PFSK-1 (cell line): Measurements from ENCODE around the gene ANO3.

Experiments used
- FOXP2 ChIP-seq: optimal IDR thresholded peaks from 2 replicates; pipeline ENCODE3; 2011; ENCODE audit warnings: borderline replicate concordance, control low read depth, inconsistent platforms; ENCODE audit not compliant: insufficient read depth; ENCODE audit errors: extremely low read length, extremely low read depth
- POLR2AphosphoS5 ChIP-seq: IDR thresholded peaks from 2 replicates; pipeline ENCODE4 v1.6.1; 2012; ENCODE audit warnings: low read depth, mild to moderate bottlenecking, control low read depth, low read length, moderate library complexity
- REST ChIP-seq, 2 experiments: IDR thresholded peaks; 2 replicates each; pipeline versions ENCODE4 v1.6.1 to v1.8.0; 2011 to 2012; ENCODE audit warnings: low read depth in 2 of 2, low read length in 2 of 2, control low read depth in 1 of 2, inconsistent platforms in 1 of 2, mild to moderate bottlenecking in 1 of 2, moderate library complexity in 1 of 2; ENCODE audit not compliant: insufficient read depth in 1 of 2
- SIN3A ChIP-seq: IDR thresholded peaks from 2 replicates; pipeline ENCODE4 v1.6.1; 2012; ENCODE audit warnings: mild to moderate bottlenecking, low read length, moderate library complexity, borderline replicate concordance; ENCODE audit not compliant: insufficient read depth
- TAF1 ChIP-seq: IDR thresholded peaks from 2 replicates; pipeline ENCODE4 v1.6.1; 2012; ENCODE audit warnings: low read length, control low read depth, borderline replicate concordance; ENCODE audit not compliant: insufficient read depth

ANO3 gene

GRCh38 chr11:26696330-26696729, 364.4 kb downstream of the ANO3 start:
- TF ChIP-seq FOXP2 = no peak
- TF ChIP-seq SIN3A = no peak
- no peak for TF ChIP-seq POLR2AphosphoS5
- TF ChIP-seq REST (IDR thresholded peaks at IDR 0.05; ENCODE audit: insufficient read depth in 1 of 2, low read depth in 2 of 2, low read length in 2 of 2) = no peak
- no peak for TF ChIP-seq TAF1

GRCh38 chr11:26698224-26698623, 366.3 kb downstream of the ANO3 start:
- TF ChIP-seq REST (IDR thresholded peaks at IDR 0.05; ENCODE audit: insufficient read depth in 1 of 2, low read depth in 2 of 2, low read length in 2 of 2) = no peak

GRCh38 chr11:26700574-26701235, 368.8 kb downstream of the ANO3 start:
- TF ChIP-seq POLR2AphosphoS5 (no peak), REST (IDR thresholded peaks at IDR 0.05; ENCODE audit: insufficient read depth in 1 of 2, low read depth in 2 of 2, low read length in 2 of 2) (no peak), TAF1 (no peak), FOXP2 (no peak), SIN3A (no peak)

GRCh38 chr11:26702406-26702805, 370.5 kb downstream of the ANO3 start:
- TF ChIP-seq TAF1 (no peak), SIN3A (no peak), POLR2AphosphoS5 (no peak), FOXP2 (no peak), REST (IDR thresholded peaks at IDR 0.05; ENCODE audit: insufficient read depth in 1 of 2, low read depth in 2 of 2, low read length in 2 of 2) (no peak)

- no peak for TF ChIP-seq SIN3A
Observed at GRCh38 chr11:26703411-26704191, 371.7 kb downstream of the ANO3 start.
